Hepatocyte (in vitro differentiated cells): ENCODE data around the gene CORO2B.

Source experiments
- EZH2phosphoT487 ChIP-seq: fragments of 200-600 bp; sonication (generic); IDR thresholded peaks from one replicate; pipeline ENCODE4 v1.6.1; 2018; ENCODE audit warnings: antibody characterized with exemption, mild to moderate bottlenecking, low read depth, moderate library complexity; ENCODE audit not compliant: unreplicated experiment, severe bottlenecking
- TF ChIP-seq, protein P1 (sequence below): fragments of 200-600 bp; sonication (generic); IDR thresholded peaks from 2 replicates; pipeline ENCODE4 v1.5.1; 2016; ENCODE audit warnings: antibody characterized with exemption, mild to moderate bottlenecking; ENCODE audit not compliant: poor library complexity

DNA sequence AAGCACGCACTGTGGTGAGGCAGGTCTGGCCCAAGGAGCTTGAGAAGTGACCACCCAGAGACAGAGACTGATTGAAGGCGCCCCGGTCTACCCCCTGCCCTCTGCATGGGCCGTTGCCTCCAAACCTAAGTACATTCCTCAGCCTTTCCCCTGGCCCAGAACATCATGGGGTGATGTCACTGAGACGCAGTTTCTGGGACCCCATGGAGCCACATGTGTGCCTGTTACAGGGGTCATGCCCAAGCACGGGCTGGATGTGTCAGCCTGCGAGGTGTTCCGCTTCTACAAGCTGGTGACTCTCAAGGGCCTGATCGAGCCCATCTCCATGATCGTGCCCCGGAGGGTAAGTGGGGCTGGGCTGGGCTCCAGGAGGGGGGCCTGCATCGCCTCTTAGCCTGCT is 139.7 kb downstream of the CORO2B start:
- TF ChIP-seq, protein P1, sequence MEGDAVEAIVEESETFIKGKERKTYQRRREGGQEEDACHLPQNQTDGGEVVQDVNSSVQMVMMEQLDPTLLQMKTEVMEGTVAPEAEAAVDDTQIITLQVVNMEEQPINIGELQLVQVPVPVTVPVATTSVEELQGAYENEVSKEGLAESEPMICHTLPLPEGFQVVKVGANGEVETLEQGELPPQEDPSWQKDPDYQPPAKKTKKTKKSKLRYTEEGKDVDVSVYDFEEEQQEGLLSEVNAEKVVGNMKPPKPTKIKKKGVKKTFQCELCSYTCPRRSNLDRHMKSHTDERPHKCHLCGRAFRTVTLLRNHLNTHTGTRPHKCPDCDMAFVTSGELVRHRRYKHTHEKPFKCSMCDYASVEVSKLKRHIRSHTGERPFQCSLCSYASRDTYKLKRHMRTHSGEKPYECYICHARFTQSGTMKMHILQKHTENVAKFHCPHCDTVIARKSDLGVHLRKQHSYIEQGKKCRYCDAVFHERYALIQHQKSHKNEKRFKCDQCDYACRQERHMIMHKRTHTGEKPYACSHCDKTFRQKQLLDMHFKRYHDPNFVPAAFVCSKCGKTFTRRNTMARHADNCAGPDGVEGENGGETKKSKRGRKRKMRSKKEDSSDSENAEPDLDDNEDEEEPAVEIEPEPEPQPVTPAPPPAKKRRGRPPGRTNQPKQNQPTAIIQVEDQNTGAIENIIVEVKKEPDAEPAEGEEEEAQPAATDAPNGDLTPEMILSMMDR, result no peak
- TF ChIP-seq EZH2phosphoT487, result no peak
